Choroid plexus epithelial cell (primary cell): ENCODE measurements around the gene SAC3D1.
"Not testable (repeated sequence)": the region's sequence is repeated elsewhere in the genome, so short reads cannot be mapped to it uniquely, and the experiment has no call there.

Experiments used
- DNase-seq: peaks from one replicate; pipeline ENCODE4 v3.0.0-alpha.2; 2010; ENCODE audit warnings: low read depth
- H3K4me3 ChIP-seq: 2 replicates; pipeline ENCODE4 v1.5.1; 2011; ENCODE audit warnings: low read depth, mild to moderate bottlenecking, control low read depth, low read length, moderate library complexity
- CTCF ChIP-seq: conservative IDR thresholded peaks from 2 replicates; pipeline ENCODE4 v1.5.1; 2011; ENCODE audit warnings: low read depth, mild to moderate bottlenecking, control low read depth, inconsistent platforms, low read length, moderate library complexity

Gene SAC3D1

GRCh38 chr11:65013888-65014725, 26.9 kb upstream of the SAC3D1 start, which contains the start of gene ARL2:
Gene ARL2 (plus strand): TSS chr11:65014160. CDS start chr11:65014208, 48 bp downstream.
- peak within 1 kb of the TSS; percentile 84 for H3K4me3 ChIP-seq
- TF ChIP-seq CTCF = peak; percentile 49
- DNase-seq = peak; percentile 90

DNA sequence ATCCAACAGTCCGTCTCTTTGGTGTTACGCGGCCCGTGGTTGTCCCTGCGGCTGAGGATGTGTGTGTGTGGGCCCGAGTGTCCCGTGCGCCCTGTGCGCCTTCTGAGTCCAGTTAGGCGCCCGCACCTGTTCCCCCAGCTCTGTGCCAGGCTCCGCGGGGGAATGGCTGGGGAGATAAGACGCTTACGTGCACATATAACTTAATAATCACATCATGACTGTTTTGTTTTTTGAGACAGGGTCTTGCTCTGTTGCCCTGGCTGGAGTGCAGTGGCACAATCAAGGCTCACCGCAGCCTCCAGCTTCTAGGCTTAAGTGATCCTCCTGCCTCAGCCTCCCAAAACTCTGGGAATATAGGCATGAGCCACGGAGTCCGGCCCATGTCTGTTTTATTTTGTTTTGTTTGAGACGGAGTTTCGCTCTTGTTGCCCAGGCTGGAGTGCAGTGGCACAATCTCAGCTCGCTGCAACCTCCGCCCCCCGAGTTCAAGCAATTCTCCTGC, 26.2 kb upstream of the SAC3D1 start:
- H3K4me3 ChIP-seq = peak overlapping the region; percentile 84
- TF ChIP-seq CTCF = no peak
- no peak for DNase-seq

- DNase-seq = no peak
- no peak overlapping the region for H3K4me3 ChIP-seq
- TF ChIP-seq CTCF = no peak
Measured at GRCh38 chr11:65016705-65017104, 24.3 kb upstream of the SAC3D1 start.

GRCh38 chr11:65017937-65018336, 23.1 kb upstream of the SAC3D1 start:
- DNase-seq = no peak
- no peak overlapping the region for H3K4me3 ChIP-seq
- TF ChIP-seq CTCF = no peak

- no peak for DNase-seq
- no peak overlapping the region for H3K4me3 ChIP-seq
- no peak for TF ChIP-seq CTCF
Measured at GRCh38 chr11:65019824-65020223, 21.2 kb upstream of the SAC3D1 start.

GRCh38 chr11:65021003-65021402, 20.0 kb upstream of the SAC3D1 start:
- DNase-seq = no peak
- H3K4me3 ChIP-seq = no peak overlapping the region
- no peak for TF ChIP-seq CTCF

GRCh38 chr11:65021509-65021908, 19.5 kb upstream of the SAC3D1 start:
- H3K4me3 ChIP-seq = no peak overlapping the region
- DNase-seq = no peak
- no peak for TF ChIP-seq CTCF

DNA sequence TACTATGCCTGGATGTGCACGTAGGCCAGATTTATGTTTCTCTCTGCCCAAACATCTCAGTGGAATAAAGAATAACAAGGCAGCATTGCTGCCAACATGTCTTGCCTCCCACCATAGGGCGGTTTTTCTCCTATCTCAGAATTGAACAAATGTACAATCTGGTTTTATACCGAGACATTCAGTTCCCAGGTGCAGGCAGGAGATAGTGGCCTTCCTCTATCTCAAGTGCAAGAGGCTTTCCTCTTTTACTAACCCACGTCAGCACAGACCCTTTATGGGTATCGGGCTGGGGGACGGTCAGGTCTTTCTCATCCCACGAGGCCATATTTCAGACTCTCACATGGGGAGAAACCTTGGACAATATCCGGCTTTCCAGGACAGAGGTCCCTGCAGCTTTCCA, 17.5 kb upstream of the SAC3D1 start:
- not testable (repeated sequence) for H3K4me3 ChIP-seq, DNase-seq
